HTERT RPE-1 (cell line): ENCODE results near the gene FOS.
"Not testable (repeated sequence)": the region's sequence is repeated elsewhere in the genome, so short reads cannot be mapped to it uniquely, and the experiment has no call there.

ENCODE experiments used
- in situ Hi-C: fragments of 300-500 bp; cut with MboI; formaldehyde crosslinking; loops from 4 replicates; pipeline ENCODE4 v1.14.3; 2020; ENCODE audit warnings: low sequenced_read_pairs

FOS gene

GRCh38 chr14:75291331-75291730 is 12.7 kb downstream of the FOS start:
- in situ Hi-C loops: loop anchor here (25.0 kb wide), 1 partner anchor 154 kb away; the partner anchor contains the start of gene NEK9

- in situ Hi-C loops: loop anchor here (25.0 kb wide), 1 partner anchor 155 kb away; the partner anchor contains the start of gene NEK9
Observed at GRCh38 chr14:75292101-75292563, 13.5 kb downstream of the FOS start.

- in situ Hi-C loops: loop anchor here (25.0 kb wide), 1 partner anchor 156 kb away; the partner anchor contains the start of gene NEK9
Observed at GRCh38 chr14:75292886-75293285, 14.3 kb downstream of the FOS start.

DNA sequence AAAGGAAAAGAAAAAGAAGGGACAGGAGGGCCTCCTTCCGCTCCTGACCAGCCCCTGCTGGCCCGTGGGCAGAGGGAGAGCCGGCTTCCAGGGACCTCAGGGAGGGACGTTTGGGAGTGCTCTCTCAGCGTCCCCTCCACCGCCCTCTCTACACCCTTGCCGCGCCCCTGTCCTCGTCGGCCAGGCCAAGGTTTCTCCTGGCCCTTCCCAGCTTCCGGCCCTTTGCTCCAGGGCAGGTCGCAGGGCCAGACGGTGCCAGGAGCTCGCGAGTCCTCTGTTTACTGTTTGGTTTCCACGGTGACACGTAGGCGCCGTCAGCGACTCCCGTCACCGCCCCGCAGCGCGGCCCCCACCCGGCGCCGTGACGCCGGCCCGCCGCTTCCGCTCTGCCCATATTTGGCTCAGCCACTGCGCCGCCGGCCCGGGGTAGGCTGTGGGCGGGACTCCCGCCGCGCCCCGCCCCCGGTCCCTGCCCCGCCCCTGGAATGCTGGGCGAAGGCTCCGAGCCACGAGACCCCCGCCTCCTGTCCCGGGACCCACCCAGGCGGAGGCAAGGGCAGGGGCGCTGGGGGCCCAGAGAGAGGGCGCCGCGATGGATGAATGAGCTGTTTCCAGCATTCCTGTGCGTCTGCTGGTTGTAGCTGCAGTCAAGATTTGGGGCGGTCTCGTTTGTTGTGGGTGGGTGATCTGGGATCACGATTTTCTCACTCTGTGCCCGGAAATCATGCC is 15.5 kb downstream of the FOS start:
- in situ Hi-C loops: loop anchor here (25.0 kb wide), 1 partner anchor 157 kb away; the partner anchor contains the start of gene NEK9

GRCh38 chr14:75294649-75295033 is 16.0 kb downstream of the FOS start:
- in situ Hi-C loops: loop anchor here (25.0 kb wide), 1 partner anchor 157 kb away; the partner anchor contains the start of gene NEK9

GRCh38 chr14:75295061-75295461 is 16.4 kb downstream of the FOS start:
- in situ Hi-C loops: loop anchor here (25.0 kb wide), 1 partner anchor 158 kb away; the partner anchor contains the start of gene NEK9

DNA sequence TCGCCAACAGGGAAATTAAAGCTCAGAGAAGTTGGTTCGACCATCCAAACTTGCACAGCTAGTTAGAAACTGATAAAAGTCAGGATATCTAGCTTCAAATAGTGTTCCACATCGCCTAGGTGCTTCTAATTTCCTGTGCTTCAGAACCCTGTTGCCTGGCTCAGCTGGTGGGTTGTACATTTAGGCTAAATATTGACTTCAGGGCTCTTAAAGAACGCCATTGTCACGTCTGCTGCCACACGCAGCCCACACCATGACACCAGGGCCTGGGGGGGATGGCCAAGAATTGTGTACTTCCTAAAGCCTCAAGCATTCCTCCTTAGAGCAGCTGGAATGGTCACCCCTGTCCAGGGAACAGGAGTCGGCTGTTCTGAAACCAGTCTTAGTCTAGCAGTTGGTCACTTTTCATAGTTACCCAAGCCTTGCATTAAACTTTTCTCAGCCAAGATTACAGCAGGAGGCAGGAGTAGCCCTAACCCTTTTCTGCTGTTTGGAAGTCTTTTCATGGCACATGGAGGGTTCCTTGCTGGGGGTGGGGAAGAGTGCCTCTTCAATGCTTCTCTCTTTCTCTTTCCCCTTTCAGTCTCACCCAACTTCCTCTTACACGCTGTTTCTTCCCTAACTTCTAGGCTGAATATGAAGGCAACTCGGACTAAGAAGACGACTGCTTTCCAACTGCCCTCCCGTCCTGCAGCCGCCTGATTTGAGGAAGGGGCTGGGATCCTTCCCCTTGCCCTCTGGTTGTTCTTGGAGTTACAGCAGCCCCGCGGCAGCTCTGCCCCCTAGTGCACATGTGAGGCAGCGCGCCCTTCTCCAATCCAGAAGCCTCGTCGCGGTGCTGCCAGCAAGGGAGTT is 17.1 kb downstream of the FOS start:
- in situ Hi-C loops: loop anchor here (25.0 kb wide), 1 partner anchor 158 kb away; the partner anchor contains the start of gene NEK9

DNA sequence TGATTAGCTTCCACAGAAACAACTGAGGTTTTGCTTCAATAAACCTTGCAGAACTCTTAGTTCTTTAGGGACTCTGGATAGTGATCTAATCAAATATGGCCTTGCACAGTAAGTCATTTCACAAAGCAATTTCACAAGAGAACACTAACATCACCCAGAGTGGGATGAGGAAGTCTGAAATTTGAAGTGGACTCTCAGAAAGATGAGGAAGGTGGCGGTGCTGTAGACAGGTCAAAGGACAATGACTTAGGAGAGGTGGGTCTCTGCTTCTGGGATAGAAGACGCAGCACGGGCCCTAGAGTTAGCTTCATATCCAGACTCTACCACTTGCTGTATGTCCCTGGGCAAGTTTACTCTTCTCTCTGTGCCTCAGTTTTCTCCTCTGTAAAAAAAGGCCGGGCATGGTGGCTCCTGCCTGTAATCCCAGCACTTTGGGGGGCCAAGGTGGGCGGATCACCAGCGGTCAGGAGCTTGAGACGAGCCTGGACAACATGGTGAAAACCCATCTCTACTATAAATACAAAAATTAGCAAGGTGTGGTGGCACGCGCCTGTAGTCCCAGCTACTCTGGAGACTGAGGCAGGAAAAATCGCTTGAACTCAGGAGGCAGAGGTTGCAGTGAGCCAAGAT is 18.9 kb downstream of the FOS start:
- in situ Hi-C loops: loop anchor here (25.0 kb wide), 1 partner anchor 160 kb away; the partner anchor contains the start of gene NEK9

DNA sequence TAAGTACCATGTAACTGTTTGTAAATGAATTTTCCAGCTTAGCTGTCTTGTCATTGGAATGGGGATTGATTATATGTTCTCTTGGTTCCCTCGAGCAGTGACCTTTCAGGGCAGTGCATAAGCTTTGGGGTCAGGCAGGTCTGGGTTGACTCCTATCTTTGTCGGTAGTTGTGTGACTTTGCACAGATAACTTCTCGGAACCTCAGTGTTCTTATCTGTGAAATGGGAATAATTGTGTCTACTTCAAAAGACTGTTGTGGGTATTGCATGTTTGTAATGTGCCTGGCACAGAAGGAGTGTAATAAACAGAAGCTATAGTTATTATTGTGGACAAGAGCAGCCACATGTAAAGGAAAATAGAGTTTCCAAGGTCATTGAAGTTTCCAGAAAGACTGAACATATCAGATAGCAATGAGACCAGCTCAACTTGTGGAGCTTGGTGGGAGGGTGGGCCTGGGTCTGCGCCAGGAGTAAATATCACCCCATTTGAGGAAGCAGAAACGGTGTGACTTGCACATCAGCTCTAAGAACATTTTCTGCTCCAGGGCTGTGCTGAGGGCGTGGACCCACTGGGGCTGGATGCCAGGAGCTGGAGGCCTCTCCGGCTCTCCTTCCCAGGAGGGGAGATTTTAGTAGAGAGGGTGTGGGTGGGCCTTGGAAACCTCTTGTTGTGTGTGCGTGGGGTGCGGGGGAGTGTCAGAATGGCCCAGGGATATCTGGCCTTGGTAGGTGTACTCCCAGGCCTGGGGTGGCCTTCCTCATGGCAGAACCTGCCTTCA is 19.7 kb downstream of the FOS start:
- in situ Hi-C loops: loop anchor here (25.0 kb wide), 1 partner anchor 161 kb away; the partner anchor contains the start of gene NEK9

- in situ Hi-C loops: loop anchor here (25.0 kb wide), 1 partner anchor 162 kb away; the partner anchor contains the start of gene NEK9
Observed at GRCh38 chr14:75299059-75299458, 20.4 kb downstream of the FOS start.

GRCh38 chr14:75299576-75299975 is 20.9 kb downstream of the FOS start:
- in situ Hi-C loops: loop anchor here (25.0 kb wide), 1 partner anchor 162 kb away; the partner anchor contains the start of gene NEK9

DNA sequence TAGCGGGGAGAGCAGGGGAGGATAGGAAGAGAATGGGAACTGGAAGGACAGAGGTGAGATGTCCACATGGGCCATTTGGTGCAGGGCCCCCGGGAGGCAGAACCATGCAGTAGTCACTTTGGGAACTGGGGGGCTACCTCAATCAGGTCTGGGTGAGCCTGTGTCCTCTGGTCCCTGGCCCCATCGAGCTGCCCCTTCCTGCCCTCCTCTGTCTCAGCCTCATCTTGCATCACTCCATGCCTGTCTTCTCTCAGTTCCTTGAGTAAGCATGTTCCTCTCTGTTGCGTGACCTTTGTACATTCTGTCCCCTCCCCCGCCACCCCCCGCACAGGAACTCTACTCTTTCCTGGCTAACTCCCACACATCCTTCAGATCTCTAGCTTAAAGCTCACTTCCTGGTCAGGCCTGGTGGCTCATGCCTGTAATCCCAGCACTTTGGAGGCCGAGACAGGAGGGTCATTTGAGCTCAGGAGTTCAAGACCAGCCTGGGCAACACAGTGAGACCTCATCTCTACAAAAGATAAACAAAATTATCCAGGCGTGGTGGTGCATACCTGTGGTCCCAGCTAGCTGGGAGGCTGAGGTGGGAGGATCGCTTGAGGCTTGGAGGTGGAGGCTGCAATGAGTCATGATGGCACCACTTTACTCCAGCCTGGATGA is 23.2 kb downstream of the FOS start:
- in situ Hi-C loops: no loop called here

DNA sequence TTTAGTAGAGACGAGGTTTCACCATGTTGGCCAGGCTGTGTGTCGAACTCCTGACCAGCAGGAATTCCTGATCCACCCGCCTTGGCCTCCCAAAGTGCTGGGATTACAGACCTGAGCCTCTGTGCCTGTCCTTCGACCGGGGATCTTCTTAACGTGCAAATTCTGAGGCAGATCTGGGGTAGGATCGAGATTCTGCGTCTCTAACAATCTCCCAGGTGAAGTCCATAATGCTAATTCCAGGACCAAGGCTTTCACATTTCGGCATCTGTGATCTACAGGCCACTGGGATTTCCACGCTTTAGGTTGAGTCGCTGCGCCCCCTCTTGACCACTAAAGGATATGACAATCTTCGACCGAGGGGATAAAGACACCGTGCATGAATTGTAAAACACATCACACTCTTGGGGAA is 24.8 kb downstream of the FOS start:
- in situ Hi-C loops: no loop called here

- in situ Hi-C loops: not testable (repeated sequence)
Observed at GRCh38 chr14:75306410-75306809, 27.8 kb downstream of the FOS start.

- in situ Hi-C loops: no loop called here
Observed at GRCh38 chr14:75306927-75307699, 28.5 kb downstream of the FOS start.

- in situ Hi-C loops: no loop called here
Observed at GRCh38 chr14:75307700-75308379, 29.2 kb downstream of the FOS start.

DNA sequence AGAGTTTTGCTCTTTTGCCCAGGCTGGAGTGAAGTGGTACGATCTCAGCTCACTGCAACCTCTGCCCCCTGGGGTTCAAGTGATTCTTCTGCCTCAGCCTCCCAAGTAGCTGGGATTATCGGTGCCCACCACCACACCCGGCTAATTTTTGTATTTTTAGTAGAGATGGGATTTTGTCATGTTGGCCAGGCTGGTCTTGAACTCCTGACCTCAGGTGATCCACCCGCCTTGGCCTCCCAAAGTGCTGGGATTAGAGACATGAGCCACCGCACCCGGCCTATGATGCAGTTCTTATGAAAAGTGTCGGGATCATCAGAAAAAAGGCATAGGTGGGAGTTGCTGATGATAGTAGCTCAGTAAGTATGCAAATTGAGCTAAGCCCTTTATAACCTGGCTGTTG is 30.4 kb downstream of the FOS start:
- in situ Hi-C loops: not testable (repeated sequence)

GRCh38 chr14:75309561-75309960 is 30.9 kb downstream of the FOS start:
- in situ Hi-C loops: not testable (repeated sequence)
